Measurements from ENCODE around the gene LRRC4C.

The LRRC4C gene

DNA sequence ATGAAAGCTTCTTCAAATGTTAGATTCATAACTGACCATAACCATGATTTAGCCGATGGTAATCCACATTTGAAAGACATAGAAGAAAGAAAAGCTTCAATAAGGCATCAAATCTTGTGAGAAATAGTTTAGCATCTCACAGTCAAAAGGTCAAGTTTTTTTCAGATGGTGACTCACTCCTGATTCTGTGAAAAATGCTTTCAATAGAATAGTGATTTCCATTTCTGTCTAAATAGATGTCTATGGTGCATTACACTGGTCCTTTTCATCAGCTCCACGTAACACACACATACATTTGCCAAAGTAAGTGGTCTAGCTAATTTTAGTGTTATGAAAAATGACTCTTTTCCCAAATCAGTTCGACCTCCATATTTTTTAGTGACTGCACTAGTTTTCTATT is 139.2 kb downstream of the LRRC4C start:
- DNase-seq = no peak

GRCh38 chr11:41319434-41319833 is 140.0 kb downstream of the LRRC4C start:
- DNase-seq = no peak

- no peak for DNase-seq
Measured at GRCh38 chr11:41316751-41317150, 142.7 kb downstream of the LRRC4C start.

DNA sequence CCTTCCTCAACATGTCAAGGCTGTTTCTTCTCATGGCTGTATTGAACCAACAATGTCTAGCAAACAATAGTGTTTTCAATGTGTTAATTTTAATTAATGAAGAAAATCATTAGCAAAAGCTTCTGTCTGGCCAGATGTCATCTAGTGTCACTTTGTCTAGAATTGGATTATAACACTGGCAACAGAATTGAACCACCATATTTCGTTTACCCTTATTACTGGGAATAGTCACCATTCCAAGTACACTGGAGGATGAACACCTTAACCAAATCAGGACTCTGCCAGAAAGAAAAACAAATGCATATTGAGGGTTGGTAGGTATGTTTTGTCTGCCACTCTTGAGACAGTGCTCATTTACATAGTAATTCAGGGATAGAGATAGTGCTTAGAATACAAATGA is 146.2 kb downstream of the LRRC4C start:
- no peak for DNase-seq

DNA sequence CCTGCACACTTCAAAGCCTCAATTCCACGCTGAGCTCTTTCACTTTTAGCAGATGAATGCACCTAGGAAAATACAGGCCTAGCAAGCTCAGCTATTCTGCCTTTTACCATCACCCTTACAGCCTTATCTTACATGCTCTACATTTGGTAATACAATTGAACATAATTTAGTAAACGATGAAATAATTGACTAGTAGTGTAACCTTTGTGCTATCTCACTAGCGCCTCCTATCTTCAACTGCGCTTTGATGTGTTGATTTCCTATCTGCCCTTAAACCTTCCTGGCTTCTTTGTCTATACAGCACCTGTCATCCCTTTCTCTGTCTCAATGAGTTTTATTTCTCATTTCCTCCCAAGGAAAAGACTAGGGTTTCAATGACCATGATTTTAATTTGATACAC is 149.7 kb downstream of the LRRC4C start:
- no peak for DNase-seq

DNA sequence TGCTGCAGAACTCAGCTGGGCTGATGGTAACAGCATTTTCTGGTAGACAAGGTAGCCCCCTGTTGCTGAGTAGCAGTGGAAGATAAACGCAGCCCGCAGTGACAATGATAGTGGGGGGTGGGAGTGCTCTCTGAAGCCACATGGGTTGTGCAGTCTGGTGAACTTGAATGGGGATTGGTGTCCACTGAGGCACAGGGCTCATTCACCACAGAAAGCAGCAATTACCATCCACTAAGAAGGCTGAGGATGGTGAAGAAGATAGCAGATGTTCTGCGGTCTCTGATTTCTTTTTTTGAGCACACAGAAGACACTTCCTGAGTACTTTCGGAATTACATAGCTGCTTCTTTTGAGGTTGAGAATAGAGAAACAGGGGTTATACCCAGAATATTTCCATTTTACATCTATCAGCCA is 150.3 kb downstream of the LRRC4C start:
- DNase-seq = no peak

- no peak for DNase-seq
Measured at GRCh38 chr11:41308286-41308685, 151.2 kb downstream of the LRRC4C start.

- no peak for DNase-seq
Measured at GRCh38 chr11:41307296-41308080, 152.0 kb downstream of the LRRC4C start.

DNA sequence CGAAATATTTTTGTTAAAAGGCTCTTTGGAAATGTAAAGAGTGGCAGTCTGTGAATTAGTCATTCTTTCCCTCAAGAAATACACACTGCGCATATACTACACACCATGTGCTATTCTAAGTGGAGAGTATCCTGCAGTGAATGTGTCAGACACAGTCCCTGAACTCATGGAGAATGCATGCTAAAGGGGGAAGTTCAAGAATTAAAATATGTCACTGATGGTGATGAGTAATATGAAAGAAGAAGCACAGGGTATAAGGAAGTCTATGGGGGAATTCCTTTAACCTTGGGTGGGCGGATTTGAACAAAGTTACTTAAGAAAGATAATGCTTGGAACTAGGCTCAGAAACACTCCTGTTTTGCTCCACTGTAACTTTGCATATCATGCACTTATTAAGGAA is 153.0 kb downstream of the LRRC4C start:
- no peak for DNase-seq

GRCh38 chr11:41301023-41301422 is 158.4 kb downstream of the LRRC4C start:
- DNase-seq = no peak

GRCh38 chr11:41289408-41289807 is 170.0 kb downstream of the LRRC4C start:
- no peak for DNase-seq

DNA sequence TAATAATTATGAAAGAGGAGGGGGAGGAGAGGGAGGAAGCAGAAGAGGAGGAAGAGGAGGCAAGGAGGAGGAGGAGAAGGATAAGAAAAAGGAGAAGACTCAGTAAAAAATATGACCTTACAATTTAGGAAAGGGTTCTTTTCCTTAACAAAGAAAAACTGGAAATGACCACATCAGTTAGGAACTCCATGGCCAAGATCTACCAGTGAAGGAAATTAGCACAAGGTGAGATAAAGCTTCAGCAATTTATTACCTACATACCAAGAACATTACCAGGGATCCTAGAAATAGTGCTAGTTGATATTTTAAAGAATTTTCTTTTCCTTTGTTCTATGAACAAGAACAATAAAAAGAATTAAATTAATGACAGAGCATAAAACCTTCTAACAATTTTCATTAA is 172.7 kb downstream of the LRRC4C start:
- no peak for DNase-seq

DNA sequence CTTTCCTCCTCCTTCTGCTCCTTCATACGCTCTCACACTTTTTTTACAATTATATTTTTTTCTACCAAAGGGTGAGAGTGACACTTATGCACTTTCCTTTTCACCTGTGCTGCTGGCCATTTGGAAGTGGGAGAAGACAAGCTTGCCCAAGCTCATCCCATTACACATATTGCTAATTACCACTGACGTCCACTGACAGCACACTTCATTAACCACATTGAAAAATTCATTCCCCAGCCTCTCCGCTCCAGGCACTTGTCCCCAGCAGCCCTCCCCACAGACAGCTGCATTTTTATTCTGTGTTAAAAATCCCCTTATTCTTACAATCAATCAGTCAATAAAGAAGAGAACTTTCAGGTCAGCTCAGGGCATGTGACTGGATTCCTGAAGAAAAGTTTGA is 175.1 kb downstream of the LRRC4C start:
- no peak for DNase-seq

- DNase-seq = no peak
Measured at GRCh38 chr11:41283191-41283930, 176.1 kb downstream of the LRRC4C start.

DNA sequence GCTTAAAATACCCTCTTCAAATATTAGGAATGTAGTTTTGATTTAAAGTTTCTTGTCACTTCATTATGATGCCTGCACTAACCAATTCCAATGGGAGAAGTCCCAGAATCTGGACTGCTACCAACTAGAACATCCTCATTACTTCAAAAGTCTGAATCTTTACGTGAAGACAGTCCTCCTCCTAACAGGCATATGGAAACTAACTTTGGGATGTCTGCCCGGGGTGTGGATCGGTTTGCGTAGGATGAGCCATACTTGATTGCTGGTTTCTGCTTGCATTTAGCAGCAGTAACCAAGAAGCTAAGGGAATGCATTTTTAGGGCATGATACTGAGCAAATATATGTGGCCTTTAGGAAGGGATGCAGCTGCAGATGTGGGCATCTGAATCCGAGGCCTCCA is 177.1 kb downstream of the LRRC4C start:
- DNase-seq = no peak

DNA sequence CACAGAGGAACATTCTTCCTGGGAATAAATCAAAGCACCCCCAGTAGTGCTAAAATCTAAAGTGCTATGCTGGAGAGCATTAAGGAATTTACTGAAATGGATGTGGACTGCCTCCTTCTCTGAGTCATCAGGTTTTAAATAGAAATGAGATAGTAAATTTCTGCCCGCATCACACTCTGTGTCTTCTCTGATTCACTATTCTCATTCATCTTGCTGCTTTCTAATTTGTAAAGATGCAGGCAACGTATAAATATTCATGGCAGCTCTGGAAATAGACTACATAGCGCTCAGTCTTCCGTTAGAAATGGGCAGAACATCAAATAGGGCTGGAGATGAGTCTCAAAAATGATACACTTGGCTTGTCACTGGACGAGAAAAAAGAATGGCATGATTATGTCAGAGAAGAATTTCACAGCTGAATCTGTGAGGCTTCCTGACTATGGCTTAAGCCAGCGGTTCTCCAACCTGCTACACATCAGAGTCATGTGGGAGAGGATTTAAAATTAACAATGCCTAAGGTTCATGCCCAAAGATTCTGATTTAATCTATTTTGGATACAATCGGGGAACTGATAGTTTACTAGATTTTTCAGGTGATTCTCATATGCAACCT is 178.2 kb downstream of the LRRC4C start:
- DNase-seq = no peak

GRCh38 chr11:41274831-41275230 is 184.6 kb downstream of the LRRC4C start:
- no peak for DNase-seq

GRCh38 chr11:41273908-41274307 is 185.5 kb downstream of the LRRC4C start:
- no peak for DNase-seq

- no peak for DNase-seq
Measured at GRCh38 chr11:41267451-41267850, 192.0 kb downstream of the LRRC4C start.

DNA sequence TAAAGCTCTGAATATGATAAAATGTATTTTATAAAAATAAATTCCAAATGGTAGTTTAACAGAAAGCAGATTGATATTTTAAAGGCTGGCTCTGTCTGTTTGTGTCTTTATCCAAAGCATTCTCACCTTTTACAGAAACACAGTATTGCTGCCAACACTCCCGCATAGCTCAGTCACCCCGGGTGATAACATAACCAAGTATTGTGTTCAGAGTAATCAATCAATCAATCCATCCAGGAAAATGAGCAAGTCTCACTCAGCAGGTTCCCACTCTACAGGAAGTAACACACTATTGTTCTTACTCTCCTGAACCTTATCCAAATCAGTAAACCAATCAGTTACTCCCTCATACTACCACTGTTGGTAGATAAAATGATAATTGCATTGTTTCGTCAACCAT is 203.4 kb downstream of the LRRC4C start:
- no peak for DNase-seq

- no peak for DNase-seq
Measured at GRCh38 chr11:41254966-41255365, 204.5 kb downstream of the LRRC4C start.

- DNase-seq = no peak
Measured at GRCh38 chr11:41250408-41250935, 209.0 kb downstream of the LRRC4C start.

DNA sequence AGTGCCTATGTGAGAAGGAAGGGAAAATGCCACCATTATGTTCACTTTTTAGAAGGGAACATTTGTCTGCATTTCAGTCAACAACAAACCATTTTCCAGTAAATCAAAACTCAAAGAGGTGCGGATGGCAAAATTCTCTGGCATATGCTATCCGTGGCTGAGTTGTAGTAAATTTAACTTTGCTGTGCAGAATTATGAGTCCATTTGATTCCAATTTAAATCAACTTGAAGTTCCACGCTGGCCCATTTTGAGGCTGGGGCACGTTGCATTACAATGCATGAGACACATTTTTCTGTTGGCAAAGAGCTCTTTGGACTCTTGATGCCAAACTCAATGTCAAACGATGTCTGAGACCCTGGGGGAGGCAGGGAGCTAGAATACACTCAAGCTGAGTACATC is 211.8 kb downstream of the LRRC4C start:
- DNase-seq = no peak

DNA sequence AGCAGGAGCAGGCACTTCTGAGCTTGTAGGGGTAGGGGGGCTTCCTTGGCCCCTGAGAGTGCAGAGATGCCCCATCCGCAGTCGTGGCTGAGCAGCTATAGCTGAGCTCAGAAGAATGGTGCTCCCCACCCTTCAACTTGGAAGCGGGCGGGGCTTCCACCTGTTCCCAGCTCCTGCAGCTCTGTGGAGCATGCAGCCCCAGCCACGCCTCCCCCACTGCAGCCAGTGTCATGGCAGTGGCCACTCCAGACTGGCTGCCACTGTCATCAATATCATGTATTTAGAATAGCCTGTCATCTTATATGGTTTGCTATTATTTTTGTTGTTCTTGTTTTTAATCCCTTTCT is 213.1 kb downstream of the LRRC4C start:
- no peak for DNase-seq

All from stimulated activated CD8-positive, alpha-beta memory T cell treated with anti-CD3 and anti-CD28 coated beads, Interleukin-4, amount 100 ng/mL, for 48 hours (primary cell).